ENCODE measurements around the gene ZBTB40. TPM values are rescaled to one million over a fixed set of nuclear protein-coding genes. Genes with fewer than 3 reads are reported as not detected.

ZBTB40 gene
- total RNA-seq, 4 donors from 2014 or later: 5.9 to 14.3 (median 8.8) TPM

GRCh38 chr1:22472596-22472995 lies 20.9 kb downstream of the ZBTB40 start:
- DNase-seq: no peak
- no peaks in the 10 kb centered on the region for H3K36me3 ChIP-seq
- no peak overlapping the region for H3K4me3 ChIP-seq
- H3K27me3 ChIP-seq: no peaks in the 10 kb centered on the region
- WGBS, 2 donors: 17 to 67% methylated on average over 1 to 2 of the region's 2 CpGs
- no peak overlapping the region for H3K27ac ChIP-seq
- H3K9me3 ChIP-seq: no peaks in the 10 kb centered on the region
- peaks cover 0 to 22% (median 4%) of the 10 kb centered on the region in 3 donors for H3K4me1 ChIP-seq
- intact Hi-C loops (cut with DNase I): no loop called here
- no peak for TF ChIP-seq POLR2A (IDR thresholded peaks at IDR 0.05)
- TF ChIP-seq CTCF (IDR thresholded peaks at IDR 0.05): no peak

- H3K27ac ChIP-seq: no peak overlapping the region
- no peaks in the 10 kb centered on the region for H3K36me3 ChIP-seq
- TF ChIP-seq POLR2A (IDR thresholded peaks at IDR 0.05) (no peak), CTCF (IDR thresholded peaks at IDR 0.05) (no peak)
- no peaks in the 10 kb centered on the region for H3K27me3 ChIP-seq
- whole genome bisulfite sequencing, 2 donors: 94 to 98% methylated on average over 4 of the region's 4 CpGs
- H3K9me3 ChIP-seq: no peaks in the 10 kb centered on the region
- no peak for DNase-seq
- H3K4me3 ChIP-seq: no peak overlapping the region
- peaks cover 0 to 22% (median 4%) of the 10 kb centered on the region in 3 donors for H3K4me1 ChIP-seq
- intact Hi-C loops (cut with DNase I): no loop called here
Measured at GRCh38 chr1:22473952-22474351, 22.3 kb downstream of the ZBTB40 start.

- H3K4me1 ChIP-seq: peaks cover 0 to 8% (median 0%) of the 10 kb centered on the region in 3 donors
- 88 to 89% methylated on average over 5 of the region's 5 CpGs for WGBS, 2 donors
- no peaks in the 10 kb centered on the region for H3K36me3 ChIP-seq
- H3K27ac ChIP-seq: no peak overlapping the region
- H3K4me3 ChIP-seq: no peak overlapping the region
- no peak for DNase-seq
- no peaks in the 10 kb centered on the region for H3K9me3 ChIP-seq
- intact Hi-C loops (cut with DNase I): no loop called here
- no peaks in the 10 kb centered on the region for H3K27me3 ChIP-seq
- no peak for TF ChIP-seq CTCF (IDR thresholded peaks at IDR 0.05)
- TF ChIP-seq POLR2A (IDR thresholded peaks at IDR 0.05): no peak
Measured at GRCh38 chr1:22476566-22476965, 24.9 kb downstream of the ZBTB40 start.

GRCh38 chr1:22483121-22483520 lies 31.5 kb downstream of the ZBTB40 start:
- Histone ChIP-seq H3K27me3 (no peaks in the 10 kb centered on the region), H3K9me3 (no peaks in the 10 kb centered on the region), H3K4me1 (no peaks in the 10 kb centered on the region), H3K36me3 (no peaks in the 10 kb centered on the region), H3K27ac (no peak overlapping the region), H3K4me3 (no peak overlapping the region)
- DNase-seq: no peak
- intact Hi-C loops (cut with DNase I): no loop called here
- 83 to 84% methylated on average over 2 of the region's 2 CpGs for WGBS, 2 donors
- no peak for TF ChIP-seq CTCF (IDR thresholded peaks at IDR 0.05)
- no peak for TF ChIP-seq POLR2A (IDR thresholded peaks at IDR 0.05)

DNA sequence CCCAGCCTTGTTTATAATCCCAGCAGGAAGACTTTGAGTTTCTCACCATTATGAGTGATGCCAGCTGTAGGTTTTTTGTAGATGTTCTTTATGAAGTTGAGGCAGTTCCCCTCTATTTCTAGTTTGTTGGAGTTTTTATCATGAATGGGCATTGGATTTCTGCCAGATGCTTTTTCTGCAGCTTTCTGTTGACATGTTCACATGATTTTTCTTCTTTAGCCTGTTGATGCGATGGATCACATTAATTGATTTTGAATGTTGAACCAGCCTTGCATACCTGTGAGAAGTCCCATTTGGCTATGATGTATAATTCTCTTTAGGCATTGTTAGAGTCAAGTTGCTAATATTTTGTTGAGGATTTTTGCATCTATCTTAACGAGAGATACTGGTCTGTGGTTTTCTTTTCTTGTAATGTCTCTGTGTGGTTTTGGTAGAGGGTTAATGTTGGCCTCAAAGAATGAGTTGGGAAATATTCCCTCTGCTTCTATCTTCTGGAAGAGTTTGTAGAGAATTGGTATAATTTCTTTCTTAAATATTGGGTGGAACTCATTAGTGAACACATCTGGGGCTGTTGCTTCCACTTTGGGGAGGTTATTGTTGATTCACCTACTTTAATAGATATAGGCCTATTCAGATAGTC lies 33.2 kb downstream of the ZBTB40 start:
- no peak for TF ChIP-seq POLR2A (IDR thresholded peaks at IDR 0.05)
- TF ChIP-seq CTCF (IDR thresholded peaks at IDR 0.05): no peak
- Histone ChIP-seq H3K9me3 (no peaks in the 10 kb centered on the region), H3K4me3 (no peak overlapping the region), H3K36me3 (peaks cover 0 to 1% (median 0%) of the 10 kb centered on the region in 3 donors), H3K27me3 (no peaks in the 10 kb centered on the region), H3K4me1 (no peaks in the 10 kb centered on the region), H3K27ac (no peak overlapping the region)
- intact Hi-C loops (cut with DNase I): no loop called here
- 80 to 89% methylated on average over 2 of the region's 2 CpGs for WGBS, 2 donors
- no peak for DNase-seq

Measured in esophagus squamous epithelium (tissue), 5 donors.